ENCODE measurements around the gene MTCL1.

GRCh38 chr18:8821531-8821930, 116.2 kb downstream of the MTCL1 start:
- TF ChIP-seq CTCF (IDR thresholded peaks at IDR 0.05; ENCODE audit: low read depth, low read length) (no peak), MAX (IDR thresholded peaks at IDR 0.05; ENCODE audit: low read depth, low read length) (no peak), POLR2A (IDR thresholded peaks at IDR 0.05; ENCODE audit: extremely low read depth, insufficient read length) (no peak)
